DOHH2 (cell line): ENCODE results near the gene SSX3.
"Not testable (repeated sequence)": the region's sequence is repeated elsewhere in the genome, so short reads cannot be mapped to it uniquely, and the experiment has no call there.

Experiments used
- H3F3A ChIP-seq: fragments of 200-600 bp; sonication (generic), shearing (Covaris generic); 2 replicates; pipeline ENCODE4 v1.6.0; 2016; ENCODE audit warnings: antibody characterized with exemption, mild to moderate bottlenecking; ENCODE audit not compliant: control insufficient read depth, insufficient read depth
- H3K27ac ChIP-seq: fragments of 200-600 bp; sonication (generic); 2 replicates; pipeline ENCODE4 v1.5.1; 2014; ENCODE audit warnings: low read depth, mild to moderate bottlenecking, low read length, moderate library complexity
- H3K27me3 ChIP-seq: fragments of 200-600 bp; sonication (generic); 2 replicates; pipeline ENCODE4 v1.6.1; 2014; ENCODE audit warnings: mild to moderate bottlenecking, low read length, mixed read lengths; ENCODE audit not compliant: control insufficient read depth
- H3K36me3 ChIP-seq: fragments of 200-600 bp; sonication (generic); 2 replicates; pipeline ENCODE4 v1.6.1; 2014; ENCODE audit warnings: mild to moderate bottlenecking, low read length, moderate library complexity, mixed read lengths; ENCODE audit not compliant: control insufficient read depth
- H3K4me1 ChIP-seq: fragments of 200-600 bp; sonication (generic); 2 replicates; pipeline ENCODE4 v1.6.1; 2014; ENCODE audit warnings: mild to moderate bottlenecking, low read length, mixed read lengths; ENCODE audit not compliant: control insufficient read depth
- H3K4me2 ChIP-seq: fragments of 200-600 bp; sonication (generic); 2 replicates; pipeline ENCODE4 v1.6.0; 2014; ENCODE audit warnings: mild to moderate bottlenecking, low read length, moderate library complexity
- H3K4me3 ChIP-seq: fragments of 200-600 bp; sonication (generic); 2 replicates; pipeline ENCODE4 v1.5.1; 2014; ENCODE audit warnings: mild to moderate bottlenecking, low read length, mixed read lengths
- H3K79me2 ChIP-seq: fragments of 200-600 bp; sonication (generic); 2 replicates; pipeline ENCODE4 v1.6.1; 2014; ENCODE audit warnings: mild to moderate bottlenecking, low read length, mixed read lengths; ENCODE audit not compliant: control insufficient read depth
- H3K9me2 ChIP-seq: fragments of 200-600 bp; sonication (generic); replicated peaks from 2 replicates; pipeline ENCODE4 v1.6.1; 2014; ENCODE audit warnings: mild to moderate bottlenecking, low read length, mixed read lengths; ENCODE audit not compliant: control insufficient read depth
- H3K9me3 ChIP-seq: fragments of 200-600 bp; sonication (generic); 2 replicates; pipeline ENCODE4 v1.6.1; 2014; ENCODE audit warnings: antibody characterized with exemption, low read length, mixed read lengths; ENCODE audit not compliant: control insufficient read depth, insufficient read depth
- H4K20me1 ChIP-seq: fragments of 200-600 bp; sonication (generic); 2 replicates; pipeline ENCODE4 v1.6.0; 2014; ENCODE audit warnings: low read depth, mild to moderate bottlenecking, antibody characterized with exemption, low read length, moderate library complexity; ENCODE audit not compliant: control insufficient read depth, insufficient read depth

Gene SSX3

GRCh38 chrX:48356315-48357094 is at the start of gene SSX3:
Gene SSX3, minus strand, starts transcription at chrX:48356703. Its CDS starts 1,454 bp downstream, at chrX:48355249.
- H3K27me3 ChIP-seq, H3K9me2 ChIP-seq, H3K4me2 ChIP-seq, H3K4me3 ChIP-seq, H3K79me2 ChIP-seq, H3K4me1 ChIP-seq, H4K20me1 ChIP-seq, H3K27ac ChIP-seq, H3F3A ChIP-seq, H3K9me3 ChIP-seq, H3K36me3 ChIP-seq: not testable (repeated sequence)

GRCh38 chrX:48397825-48398224 is 41.3 kb upstream of the SSX3 start:
- not testable (repeated sequence) for H3K9me2 ChIP-seq, H3K36me3 ChIP-seq, H3K4me1 ChIP-seq, H3K9me3 ChIP-seq, H3K27ac ChIP-seq, H4K20me1 ChIP-seq, H3K79me2 ChIP-seq, H3K27me3 ChIP-seq, H3K4me3 ChIP-seq, H3K4me2 ChIP-seq, H3F3A ChIP-seq

- H3K9me2 ChIP-seq, H3K27me3 ChIP-seq, H4K20me1 ChIP-seq, H3K27ac ChIP-seq, H3F3A ChIP-seq, H3K36me3 ChIP-seq, H3K9me3 ChIP-seq, H3K4me2 ChIP-seq, H3K79me2 ChIP-seq, H3K4me3 ChIP-seq, H3K4me1 ChIP-seq: not testable (repeated sequence)
Measured at GRCh38 chrX:48396931-48397330, 40.4 kb upstream of the SSX3 start.

GRCh38 chrX:48383239-48383638 is 26.7 kb upstream of the SSX3 start, which contains the start of gene SSX4:
Gene SSX4, plus strand, starts transcription at chrX:48383539. Its CDS starts 515 bp downstream, at chrX:48384054.
- H3K9me3 ChIP-seq, H3F3A ChIP-seq, H3K27me3 ChIP-seq, H3K4me1 ChIP-seq, H4K20me1 ChIP-seq, H3K4me3 ChIP-seq, H3K36me3 ChIP-seq, H3K4me2 ChIP-seq, H3K27ac ChIP-seq, H3K79me2 ChIP-seq, H3K9me2 ChIP-seq: not testable (repeated sequence)

- H3K27ac ChIP-seq, H3K36me3 ChIP-seq, H3K79me2 ChIP-seq, H3K4me1 ChIP-seq, H3K9me2 ChIP-seq, H3F3A ChIP-seq, H4K20me1 ChIP-seq, H3K27me3 ChIP-seq, H3K9me3 ChIP-seq, H3K4me2 ChIP-seq, H3K4me3 ChIP-seq: not testable (repeated sequence)
Measured at GRCh38 chrX:48370408-48370807, 13.9 kb upstream of the SSX3 start.

- not testable (repeated sequence) for H3K9me2 ChIP-seq, H3K4me1 ChIP-seq, H4K20me1 ChIP-seq, H3K79me2 ChIP-seq, H3K27ac ChIP-seq, H3K36me3 ChIP-seq, H3K9me3 ChIP-seq, H3K4me2 ChIP-seq, H3K27me3 ChIP-seq, H3F3A ChIP-seq, H3K4me3 ChIP-seq
Measured at GRCh38 chrX:48367717-48368408, 11.4 kb upstream of the SSX3 start.

GRCh38 chrX:48359281-48359680 is 2.8 kb upstream of the SSX3 start:
- not testable (repeated sequence) for H3K79me2 ChIP-seq, H3K27ac ChIP-seq, H3K36me3 ChIP-seq, H3K4me2 ChIP-seq, H4K20me1 ChIP-seq, H3K9me3 ChIP-seq, H3K9me2 ChIP-seq, H3K27me3 ChIP-seq, H3F3A ChIP-seq, H3K4me3 ChIP-seq, H3K4me1 ChIP-seq
